SK-N-SH (cell line): ENCODE measurements around the gene MAP3K13.

Experiments
- EZH2phosphoT487 ChIP-seq: fragments of 200-600 bp; sonication (generic); IDR thresholded peaks from 2 replicates; pipeline ENCODE4 v1.6.1; 2017; ENCODE audit warnings: low read depth, mixed run types, mild to moderate bottlenecking, antibody characterized with exemption, moderate library complexity, borderline replicate concordance
- GATA2 ChIP-seq: sonication (generic); formaldehyde crosslinking; IDR thresholded peaks from 2 replicates; pipeline ENCODE4 v1.5.0; 2020; ENCODE audit warnings: mild to moderate bottlenecking, missing genetic modification reagents
- MEF2A ChIP-seq: IDR thresholded peaks from 2 replicates; pipeline ENCODE4 v1.4.0; 2012; ENCODE audit warnings: low read depth, borderline replicate concordance
- POLR2AphosphoS5 ChIP-seq: IDR thresholded peaks from 2 replicates; pipeline ENCODE4 v1.6.1; 2012; ENCODE audit warnings: low read depth, low read length
- RAD21 ChIP-seq: IDR thresholded peaks from 2 replicates; pipeline ENCODE4 v1.6.1; 2012; ENCODE audit warnings: mild to moderate bottlenecking, low read length
- RCOR1 ChIP-seq: fragments of 150-350 bp; IDR thresholded peaks from 2 replicates; pipeline ENCODE4 v1.6.1; 2017; ENCODE audit warnings: antibody characterized with exemption, low read length
- RFX5 ChIP-seq: IDR thresholded peaks from 2 replicates; pipeline ENCODE4 v1.6.1; 2012; ENCODE audit warnings: mild to moderate bottlenecking, improper control_type of control experiment, low read length
- SIN3A ChIP-seq: IDR thresholded peaks from 2 replicates; pipeline ENCODE4 v1.6.1; 2012; ENCODE audit warnings: low read depth, mild to moderate bottlenecking, low read length, moderate library complexity, borderline replicate concordance
- SMC3 ChIP-seq: IDR thresholded peaks from 2 replicates; pipeline ENCODE4 v1.6.1; 2012; ENCODE audit warnings: low read depth, low read length, improper control_type of control experiment
- TAF1 ChIP-seq: IDR thresholded peaks from 2 replicates; pipeline ENCODE4 v1.6.1; 2012; ENCODE audit warnings: low read depth, mild to moderate bottlenecking, low read length, moderate library complexity, borderline replicate concordance
- YY1 ChIP-seq: IDR thresholded peaks from 2 replicates; pipeline ENCODE4 v1.4.0; 2012; ENCODE audit warnings: low read depth, mild to moderate bottlenecking
- TF ChIP-seq, protein P1 (sequence below): fragments of 200-600 bp; sonication (generic); IDR thresholded peaks from 2 replicates; pipeline ENCODE4 v1.6.1; 2017; ENCODE audit warnings: antibody characterized with exemption, mild to moderate bottlenecking, moderate library complexity
- TF ChIP-seq, protein P2 (sequence below): IDR thresholded peaks from 2 replicates; pipeline ENCODE4; 2012
- TF ChIP-seq, protein P3 (sequence below): fragments of 150-350 bp; IDR thresholded peaks from 2 replicates; pipeline ENCODE4 v1.6.1; 2016; ENCODE audit warnings: mild to moderate bottlenecking, low read depth, low read length

DNA sequence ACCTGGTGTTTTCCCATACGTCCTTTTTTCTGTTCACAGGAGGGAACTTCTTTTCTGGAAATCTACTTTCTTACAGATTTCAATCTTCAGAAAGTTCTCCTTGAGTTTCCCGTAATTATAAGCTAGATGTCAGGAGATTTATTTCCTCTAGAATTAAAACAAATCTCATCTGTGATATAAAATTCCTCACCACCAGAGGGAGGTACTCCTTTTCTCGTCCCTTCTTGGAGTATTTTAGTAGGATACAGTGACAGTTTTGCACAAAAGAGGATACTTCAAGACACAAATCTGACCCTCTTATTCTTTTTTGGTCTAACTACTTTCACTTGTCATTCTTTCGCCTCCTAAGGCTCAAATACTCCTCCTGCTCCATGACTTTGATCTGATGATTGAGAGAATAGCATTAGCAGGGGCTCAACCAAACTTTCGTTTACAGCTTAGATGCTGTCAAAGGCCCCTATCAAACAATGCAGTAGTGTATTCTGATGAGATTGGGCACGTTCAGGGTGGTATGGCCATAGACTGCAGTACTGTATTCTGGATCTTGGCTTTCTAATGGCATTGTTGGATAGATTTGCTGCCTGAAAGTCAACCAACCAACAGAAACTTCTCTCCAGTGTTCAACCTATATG, 97.9 kb downstream of the MAP3K13 start:
- TF ChIP-seq EZH2phosphoT487 (no peak), TAF1 (no peak), SMC3 (peak; percentile 27), RAD21 (peak; percentile 28; the same call in 1 of the 2 replicates), MEF2A (no peak), POLR2AphosphoS5 (no peak), SIN3A (no peak), YY1 (no peak), GATA2 (no peak), RCOR1 (no peak), RFX5 (no peak)
- TF ChIP-seq, protein P1, sequence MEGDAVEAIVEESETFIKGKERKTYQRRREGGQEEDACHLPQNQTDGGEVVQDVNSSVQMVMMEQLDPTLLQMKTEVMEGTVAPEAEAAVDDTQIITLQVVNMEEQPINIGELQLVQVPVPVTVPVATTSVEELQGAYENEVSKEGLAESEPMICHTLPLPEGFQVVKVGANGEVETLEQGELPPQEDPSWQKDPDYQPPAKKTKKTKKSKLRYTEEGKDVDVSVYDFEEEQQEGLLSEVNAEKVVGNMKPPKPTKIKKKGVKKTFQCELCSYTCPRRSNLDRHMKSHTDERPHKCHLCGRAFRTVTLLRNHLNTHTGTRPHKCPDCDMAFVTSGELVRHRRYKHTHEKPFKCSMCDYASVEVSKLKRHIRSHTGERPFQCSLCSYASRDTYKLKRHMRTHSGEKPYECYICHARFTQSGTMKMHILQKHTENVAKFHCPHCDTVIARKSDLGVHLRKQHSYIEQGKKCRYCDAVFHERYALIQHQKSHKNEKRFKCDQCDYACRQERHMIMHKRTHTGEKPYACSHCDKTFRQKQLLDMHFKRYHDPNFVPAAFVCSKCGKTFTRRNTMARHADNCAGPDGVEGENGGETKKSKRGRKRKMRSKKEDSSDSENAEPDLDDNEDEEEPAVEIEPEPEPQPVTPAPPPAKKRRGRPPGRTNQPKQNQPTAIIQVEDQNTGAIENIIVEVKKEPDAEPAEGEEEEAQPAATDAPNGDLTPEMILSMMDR: peak; percentile 59
- TF ChIP-seq, protein P2, sequence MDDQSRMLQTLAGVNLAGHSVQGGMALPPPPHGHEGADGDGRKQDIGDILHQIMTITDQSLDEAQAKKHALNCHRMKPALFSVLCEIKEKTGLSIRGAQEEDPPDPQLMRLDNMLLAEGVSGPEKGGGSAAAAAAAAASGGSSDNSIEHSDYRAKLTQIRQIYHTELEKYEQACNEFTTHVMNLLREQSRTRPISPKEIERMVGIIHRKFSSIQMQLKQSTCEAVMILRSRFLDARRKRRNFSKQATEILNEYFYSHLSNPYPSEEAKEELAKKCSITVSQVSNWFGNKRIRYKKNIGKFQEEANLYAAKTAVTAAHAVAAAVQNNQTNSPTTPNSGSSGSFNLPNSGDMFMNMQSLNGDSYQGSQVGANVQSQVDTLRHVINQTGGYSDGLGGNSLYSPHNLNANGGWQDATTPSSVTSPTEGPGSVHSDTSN: no peak
- TF ChIP-seq, protein P3, sequence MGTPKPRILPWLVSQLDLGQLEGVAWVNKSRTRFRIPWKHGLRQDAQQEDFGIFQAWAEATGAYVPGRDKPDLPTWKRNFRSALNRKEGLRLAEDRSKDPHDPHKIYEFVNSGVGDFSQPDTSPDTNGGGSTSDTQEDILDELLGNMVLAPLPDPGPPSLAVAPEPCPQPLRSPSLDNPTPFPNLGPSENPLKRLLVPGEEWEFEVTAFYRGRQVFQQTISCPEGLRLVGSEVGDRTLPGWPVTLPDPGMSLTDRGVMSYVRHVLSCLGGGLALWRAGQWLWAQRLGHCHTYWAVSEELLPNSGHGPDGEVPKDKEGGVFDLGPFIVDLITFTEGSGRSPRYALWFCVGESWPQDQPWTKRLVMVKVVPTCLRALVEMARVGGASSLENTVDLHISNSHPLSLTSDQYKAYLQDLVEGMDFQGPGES: no peak
